HG03103 (cell line): ENCODE data around the gene HOXD12.

Source experiments
- ATAC-seq: cut with Tn5 transposase; IDR thresholded peaks from one replicate; pipeline ENCODE4 v1.9.1; 2021; ENCODE audit warnings: low read depth; ENCODE audit not compliant: unreplicated experiment

HOXD12 gene

DNA sequence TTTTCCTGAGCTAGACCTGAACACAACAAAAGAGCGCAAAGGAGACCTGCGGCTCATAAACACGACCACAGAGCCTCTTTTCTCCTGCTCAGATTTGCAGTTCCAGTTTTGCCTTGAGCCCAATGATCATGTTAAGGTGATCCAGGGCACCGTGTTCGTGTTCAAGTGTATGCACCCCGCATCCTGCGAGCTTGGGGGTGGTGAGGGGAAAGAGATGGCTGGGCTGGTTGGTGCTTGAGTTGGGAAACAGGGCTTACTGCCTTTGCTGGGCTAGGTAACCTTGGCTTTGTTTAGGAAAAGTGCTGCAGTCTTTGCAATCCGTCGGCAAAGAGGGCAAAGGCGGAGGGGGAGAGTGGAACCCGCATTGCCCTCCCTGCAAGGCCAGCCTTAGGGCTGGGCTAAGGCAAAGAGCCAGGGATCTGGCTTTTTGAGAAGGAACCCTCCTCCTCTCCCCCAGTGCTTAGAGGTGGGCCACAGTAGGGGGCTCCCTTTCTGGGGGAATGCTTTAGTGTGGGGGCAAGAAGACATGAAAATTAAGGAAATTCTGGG is 18.3 kb downstream of the HOXD12 start:
- ATAC-seq = no peak

DNA sequence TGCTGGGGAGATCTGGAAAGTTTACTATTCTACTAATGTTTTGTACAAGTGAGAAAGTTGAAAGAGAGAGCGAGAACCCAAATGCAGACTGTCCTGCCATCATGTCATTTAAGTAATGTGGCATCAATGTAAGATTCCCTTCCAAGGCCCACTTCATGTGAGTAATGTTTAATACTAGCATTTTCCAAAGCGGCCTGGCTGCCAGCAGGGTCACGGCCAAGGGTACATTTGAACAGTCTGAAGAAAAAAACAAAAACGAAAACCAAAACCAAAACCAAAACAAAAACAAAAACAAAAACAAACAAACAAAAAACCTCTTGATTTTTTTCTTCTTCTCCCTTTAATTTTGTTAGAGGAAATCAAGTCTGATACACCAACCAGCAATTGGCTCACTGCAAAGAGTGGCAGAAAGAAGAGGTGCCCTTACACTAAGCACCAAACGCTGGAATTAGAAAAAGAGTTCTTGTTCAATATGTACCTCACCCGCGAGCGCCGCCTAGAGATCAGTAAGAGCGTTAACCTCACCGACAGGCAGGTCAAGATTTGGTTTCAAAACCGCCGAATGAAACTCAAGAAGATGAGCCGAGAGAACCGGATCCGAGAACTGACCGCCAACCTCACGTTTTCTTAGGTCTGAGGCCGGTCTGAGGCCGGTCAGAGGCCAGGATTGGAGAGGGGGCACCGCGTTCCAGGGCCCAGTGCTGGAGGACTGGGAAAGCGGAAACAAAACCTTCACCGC is 19.2 kb downstream of the HOXD12 start:
- no peak for ATAC-seq

DNA sequence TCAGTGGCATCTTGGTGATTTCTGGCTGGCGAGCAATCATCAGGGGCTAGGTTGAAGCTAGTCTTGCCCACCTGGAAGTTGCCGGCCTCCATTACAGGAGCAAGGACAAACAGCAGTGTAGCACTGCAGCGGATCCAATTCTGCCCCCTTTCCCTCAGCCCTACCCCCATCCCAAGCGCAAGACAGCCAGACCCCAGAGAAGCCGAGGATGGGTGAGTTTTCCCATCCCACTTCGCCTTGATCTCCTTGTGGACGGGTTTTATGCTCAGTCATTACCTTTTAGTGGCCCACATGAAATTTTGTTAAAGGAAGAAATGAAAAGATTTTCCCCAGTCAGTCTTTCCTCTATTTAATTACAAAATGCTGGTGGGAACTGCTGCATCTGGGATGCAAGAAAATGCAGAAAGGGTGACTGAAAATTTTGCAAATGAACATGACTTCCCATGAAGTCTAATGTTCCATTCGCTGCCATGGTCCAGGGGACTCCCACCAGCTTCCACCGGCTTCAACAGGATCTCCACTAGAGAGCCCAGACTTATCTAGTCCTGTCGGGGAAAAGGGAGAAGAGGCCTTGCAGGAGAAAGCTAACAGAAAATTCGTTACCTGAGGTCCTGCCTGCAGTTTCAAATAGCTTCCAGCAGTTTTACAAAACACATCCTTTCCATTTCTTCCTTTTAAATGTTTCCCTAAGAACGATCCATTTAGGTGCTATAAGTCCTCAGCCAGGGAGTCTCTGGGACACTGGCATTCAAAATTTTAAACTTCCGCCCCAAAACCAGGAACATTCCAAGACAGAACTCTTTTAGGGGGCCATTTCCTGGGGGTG is 21.0 kb downstream of the HOXD12 start:
- ATAC-seq = no peak

- ATAC-seq = no peak
These were observed 21.8 kb downstream of the HOXD12 start for GRCh38 chr2:176121190-176122051.

DNA sequence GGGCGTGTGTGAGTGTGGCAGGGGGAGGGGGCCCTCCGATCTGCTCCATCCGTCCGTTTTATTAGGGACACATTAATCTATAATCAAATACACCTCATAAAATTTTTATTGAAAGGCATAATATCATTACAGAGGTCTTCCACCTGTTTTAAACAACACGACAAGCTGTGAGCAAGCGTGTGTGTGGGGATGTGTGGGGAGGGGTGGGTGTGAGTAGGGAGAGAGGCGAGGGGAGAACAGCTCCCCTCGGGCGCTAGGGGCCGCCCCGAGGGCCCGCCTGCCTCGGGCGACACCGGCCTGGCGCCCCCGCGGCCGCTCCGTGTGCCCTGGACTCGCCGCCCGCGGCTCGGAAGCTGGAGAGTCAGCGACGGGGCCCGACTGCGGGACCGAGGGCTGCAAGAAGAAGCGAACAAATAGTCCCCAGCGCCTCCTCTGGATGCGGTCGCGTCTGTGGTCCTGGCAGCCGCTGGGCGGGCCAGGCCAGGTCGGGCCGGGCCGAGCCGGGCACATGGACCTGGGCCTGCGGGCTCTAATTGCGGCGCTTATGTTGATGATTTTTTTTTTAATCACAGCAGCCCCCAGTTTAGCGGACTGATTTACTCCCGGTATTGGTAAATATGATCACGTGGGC is 22.6 kb downstream of the HOXD12 start:
- ATAC-seq = no peak

DNA sequence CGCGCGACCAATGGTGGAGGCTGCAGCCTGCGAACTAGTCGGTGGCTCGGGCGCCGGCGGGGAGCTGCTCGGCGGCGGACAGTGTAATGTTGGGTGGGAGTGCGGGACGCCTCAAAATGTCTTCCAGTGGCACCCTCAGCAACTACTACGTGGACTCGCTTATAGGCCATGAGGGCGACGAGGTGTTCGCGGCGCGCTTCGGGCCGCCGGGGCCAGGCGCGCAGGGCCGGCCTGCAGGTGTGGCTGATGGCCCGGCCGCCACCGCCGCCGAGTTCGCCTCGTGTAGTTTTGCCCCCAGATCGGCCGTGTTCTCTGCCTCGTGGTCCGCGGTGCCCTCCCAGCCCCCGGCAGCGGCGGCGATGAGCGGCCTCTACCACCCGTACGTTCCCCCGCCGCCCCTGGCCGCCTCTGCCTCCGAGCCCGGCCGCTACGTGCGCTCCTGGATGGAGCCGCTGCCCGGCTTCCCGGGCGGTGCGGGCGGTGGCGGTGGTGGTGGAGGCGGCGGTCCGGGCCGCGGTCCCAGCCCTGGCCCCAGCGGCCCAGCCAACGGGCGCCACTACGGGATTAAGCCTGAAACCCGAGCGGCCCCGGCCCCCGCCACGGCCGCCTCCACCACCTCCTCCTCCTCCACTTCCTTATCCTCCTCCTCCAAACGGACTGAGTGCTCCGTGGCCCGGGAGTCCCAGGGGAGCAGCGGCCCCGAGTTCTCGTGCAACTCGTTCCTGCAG is 23.3 kb downstream of the HOXD12 start, which contains the start of gene HOXD9:
Gene HOXD9 (plus strand): TSS at position 37 of the 728 bp plus-strand sequence. CDS start 50 bp downstream, at position 87.
- no peak for ATAC-seq

DNA sequence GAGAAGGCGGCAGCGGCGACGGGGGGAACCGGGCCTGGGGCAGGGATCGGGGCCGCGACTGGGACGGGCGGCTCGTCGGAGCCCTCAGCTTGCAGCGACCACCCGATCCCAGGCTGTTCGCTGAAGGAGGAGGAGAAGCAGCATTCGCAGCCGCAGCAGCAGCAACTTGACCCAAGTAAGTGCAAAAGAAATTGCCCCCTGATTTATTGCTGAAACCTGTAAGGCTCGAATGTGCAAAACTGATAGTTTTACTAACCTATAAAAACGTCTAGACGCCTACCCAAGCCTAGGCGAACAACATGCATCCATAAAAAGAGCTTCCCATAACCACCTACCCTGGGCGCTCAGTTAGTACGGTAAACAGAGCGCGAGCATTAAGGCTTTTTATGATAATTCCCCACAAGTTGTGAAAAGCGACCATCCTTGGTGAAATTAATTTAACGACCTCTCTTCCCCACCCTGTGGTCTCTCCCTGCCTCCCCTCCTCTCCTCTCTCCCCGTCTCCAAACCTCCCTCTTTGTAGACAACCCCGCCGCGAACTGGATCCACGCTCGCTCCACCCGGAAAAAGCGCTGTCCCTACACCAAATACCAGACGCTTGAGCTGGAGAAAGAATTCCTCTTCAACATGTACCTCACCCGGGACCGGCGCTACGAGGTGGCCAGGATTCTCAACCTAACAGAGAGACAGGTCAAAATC is 24.0 kb downstream of the HOXD12 start:
- no peak for ATAC-seq

DNA sequence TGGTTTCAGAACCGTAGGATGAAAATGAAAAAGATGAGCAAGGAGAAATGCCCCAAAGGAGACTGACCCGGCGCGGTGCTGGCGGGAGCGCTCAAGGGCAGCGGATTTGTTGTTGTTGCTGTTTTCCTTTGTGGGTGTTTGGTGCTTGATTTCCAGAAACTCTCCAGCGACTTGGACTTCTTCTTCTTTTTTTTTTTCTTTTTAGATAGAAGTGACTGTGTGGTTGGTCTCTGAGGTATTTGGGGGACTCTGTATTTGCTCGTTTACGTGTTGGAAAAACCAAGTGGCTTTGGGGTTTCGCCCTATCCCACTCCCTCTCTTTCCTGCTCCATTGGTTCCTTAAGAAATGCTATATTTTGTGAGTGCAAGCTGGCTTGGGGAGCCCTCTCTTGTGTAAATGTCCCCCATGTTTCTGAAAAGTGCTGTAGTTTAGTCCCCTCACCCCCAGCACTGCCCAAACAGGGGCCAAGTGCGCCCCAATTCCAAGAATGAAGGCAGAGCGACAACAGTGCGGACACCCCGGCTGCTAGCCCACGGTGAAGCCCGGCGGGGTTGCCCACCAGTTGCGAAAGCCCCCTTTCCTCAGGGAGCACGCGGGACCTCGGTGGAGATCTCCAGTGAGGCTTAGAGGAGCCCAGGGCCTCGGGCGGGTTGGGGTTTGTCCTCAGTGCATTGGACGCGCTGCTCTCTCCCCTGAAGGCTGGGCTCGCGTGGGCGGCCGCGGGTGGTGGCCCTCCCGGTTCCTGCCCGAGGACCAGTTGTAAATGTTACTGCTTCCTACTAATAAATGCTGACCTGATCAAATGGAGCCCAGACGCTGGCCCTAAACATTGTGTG is 24.7 kb downstream of the HOXD12 start:
- no peak for ATAC-seq

GRCh38 chr2:176124947-176125771 is 25.6 kb downstream of the HOXD12 start:
- ATAC-seq = no peak

GRCh38 chr2:176125772-176126054 is 26.1 kb downstream of the HOXD12 start:
- ATAC-seq = no peak

DNA sequence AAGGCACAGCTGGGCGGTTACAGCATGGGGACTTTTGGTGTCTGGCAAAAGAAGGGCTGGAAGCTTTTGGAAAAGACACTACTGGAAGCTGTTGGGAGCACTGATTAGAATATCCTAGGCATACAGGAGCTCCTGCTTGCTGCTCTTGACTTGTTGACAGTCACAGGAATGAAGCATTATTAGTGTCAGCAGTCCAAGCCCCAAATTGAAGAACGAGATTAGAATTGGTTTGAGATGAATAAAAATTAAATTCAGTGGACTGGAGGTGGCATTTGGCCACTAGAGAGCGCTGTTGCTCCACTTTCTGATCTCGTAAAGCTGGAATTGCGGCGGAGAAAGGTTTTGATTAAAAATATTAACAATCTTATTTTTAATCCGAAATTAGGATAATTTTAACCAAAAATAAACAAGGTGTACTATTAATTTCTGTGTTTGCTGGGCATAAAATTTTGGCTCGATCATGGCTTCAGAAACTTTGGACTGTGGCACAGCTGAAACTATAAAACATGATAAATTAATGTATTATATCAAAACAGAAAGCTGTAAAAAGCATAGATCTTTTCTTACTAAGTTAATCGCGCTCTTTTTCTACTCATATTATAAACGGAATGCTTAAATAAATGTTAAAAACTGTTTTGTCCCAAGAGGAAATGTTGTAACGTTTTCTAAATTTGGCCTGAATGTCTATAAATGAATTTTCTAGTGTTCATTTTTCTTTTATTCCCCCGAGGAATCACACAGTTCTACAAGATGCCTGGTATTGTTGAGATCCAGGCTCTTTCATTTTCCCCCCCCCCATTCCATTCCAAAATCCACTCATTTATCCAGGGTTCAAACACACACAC is 27.6 kb downstream of the HOXD12 start:
- ATAC-seq = no peak

DNA sequence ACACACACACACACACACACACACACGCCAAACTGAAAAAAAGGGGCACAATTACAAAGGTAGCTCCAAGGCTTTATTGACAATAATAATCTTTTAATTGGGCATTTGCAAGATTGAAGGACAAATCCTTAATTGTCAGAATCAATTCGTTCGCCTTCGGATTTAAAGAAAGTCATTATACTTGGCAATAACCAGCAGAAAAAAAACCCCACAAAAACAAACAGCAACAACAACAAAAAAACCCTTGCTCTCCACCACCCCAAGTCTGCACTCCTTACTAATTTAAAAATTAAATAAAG is 28.1 kb downstream of the HOXD12 start:
- ATAC-seq = no peak

GRCh38 chr2:176128172-176128981 is 28.8 kb downstream of the HOXD12 start:
- no peak for ATAC-seq

DNA sequence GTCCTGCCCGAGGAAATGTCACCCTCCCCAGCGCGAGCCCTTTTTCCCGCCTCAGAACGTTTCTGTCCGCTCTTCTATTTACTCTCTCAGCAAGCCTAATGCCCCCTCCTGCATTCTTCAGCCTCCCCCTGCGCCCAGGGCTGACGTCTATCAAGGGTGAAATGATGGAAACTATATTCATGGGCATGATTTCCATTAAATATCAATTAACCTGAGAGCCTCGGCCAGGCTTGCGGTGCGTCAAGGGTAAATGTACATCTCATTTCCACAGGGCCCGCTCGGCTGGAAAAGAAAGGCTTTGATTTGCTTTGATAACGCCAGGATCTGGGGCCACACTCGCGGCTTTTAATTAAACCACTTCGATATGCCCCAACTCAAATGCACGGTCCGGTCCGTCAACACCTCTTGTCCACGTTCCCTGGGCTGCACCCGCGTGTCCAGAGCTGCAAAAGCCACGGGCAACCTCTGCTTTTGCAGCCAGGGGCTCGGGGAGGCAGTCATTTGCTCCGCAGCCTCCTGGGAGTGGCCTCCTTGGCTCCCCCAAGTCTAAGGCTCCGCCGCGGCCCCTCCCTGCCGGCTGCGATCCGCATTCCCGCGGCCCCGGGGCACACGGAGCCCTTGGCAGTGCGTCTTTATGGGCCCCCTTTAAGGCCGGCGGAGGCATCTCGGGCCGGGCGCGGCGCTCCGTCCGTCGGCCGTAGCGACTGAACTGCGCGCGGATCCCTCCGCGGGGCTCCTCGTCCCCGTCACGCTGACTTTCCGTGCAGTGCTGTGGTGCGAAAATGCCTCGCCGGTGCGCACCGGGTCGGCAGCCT is 29.6 kb downstream of the HOXD12 start, which contains the start of gene HOXD8:
Gene HOXD8 (plus strand): TSS at position 724 of the 815 bp plus-strand sequence. CDS start 662 bp downstream, outside the sequence.
- ATAC-seq = no peak

DNA sequence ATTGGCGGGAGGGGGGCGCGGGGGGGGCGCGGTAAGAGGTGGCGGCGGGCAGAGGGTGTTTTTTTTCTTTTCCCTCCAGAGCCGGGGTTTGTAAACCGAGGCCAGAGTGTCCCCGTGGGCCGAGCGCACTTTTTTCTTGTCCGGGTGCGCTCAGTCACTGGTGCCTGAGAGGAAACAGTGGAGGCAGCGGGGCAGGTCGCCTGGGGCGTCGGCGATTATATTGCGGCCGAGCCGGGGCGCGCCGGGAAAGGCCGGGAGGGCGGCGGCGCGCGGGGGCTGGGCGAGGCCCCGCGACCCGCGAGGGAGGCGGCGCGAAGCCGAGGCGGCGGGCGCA is 30.2 kb downstream of the HOXD12 start:
- ATAC-seq = no peak
